A549 (cell line): Measurements from ENCODE around the gene TRMU. TPM values are rescaled to one million over a fixed set of nuclear protein-coding genes. Genes with fewer than 3 reads are reported as not detected.

Source experiments
- ATAC-seq, 2 experiments: fragments of 200-7000 bp in 1 of 2; fragments of >200 bp in 1 of 2; cut with Nextera tagmentation in 1 of 2; cut with Tn5 transposase in 1 of 2; 3 replicates each; pipeline versions ENCODE4 v1.8.0 to v1.9.1; 2018 to 2020; ENCODE audit warnings: mild to moderate bottlenecking in 1 of 2, moderate library complexity in 1 of 2
- CTCF ChIA-PET: fragments of 300-600 bp; sonication (Branson Sonifier 250); formaldehyde crosslinking; extraction: SDS; loops from one replicate; lab custom pipeline; 2021; ENCODE audit warnings: antibody characterized with exemption, inconsistent platforms; lab: Yijun Ruan, JAX
- POLR2A ChIA-PET: fragments of 350-600 bp; formaldehyde crosslinking; extraction: SDS; loops from one replicate; lab custom pipeline; 2021; ENCODE audit warnings: antibody characterized with exemption, inconsistent platforms; lab: Yijun Ruan, JAX
- DNase-seq, 2 experiments: peaks; one replicate each; pipeline versions ENCODE4 v3.0.0 to v3.0.0-alpha.2; 2011 to 2016; ENCODE audit warnings: low read depth in 1 of 2, low spot score in 1 of 2
- FAIRE-seq: peaks from 2 replicates; lab custom pipeline; 2011; peaks lifted over from hg19 to GRCh38; lab: Jason Lieb, UNC
- H3K27ac ChIP-seq, 2 experiments: fragments of >200 bp; sonication (Bioruptor Twin); formaldehyde crosslinking; 3 replicates each; pipeline ENCODE4 v1.5.1; 2016 to 2017
- H3K4me1 ChIP-seq: fragments of >200 bp; sonication (Bioruptor Twin); formaldehyde crosslinking; 3 replicates; pipeline ENCODE4 v1.6.1; 2016
- H3K4me2 ChIP-seq: fragments of >200 bp; sonication (Bioruptor Twin); formaldehyde crosslinking; 3 replicates; pipeline ENCODE4 v1.6.1; 2016
- H3K4me3 ChIP-seq: fragments of >200 bp; sonication (Bioruptor Twin); formaldehyde crosslinking; 3 replicates; pipeline ENCODE4 v1.5.1; 2016
- H3K9me3 ChIP-seq: fragments of >200 bp; sonication (Bioruptor Twin); formaldehyde crosslinking; 3 replicates; pipeline ENCODE4 v1.6.1; 2016
- BCL3 ChIP-seq: fragments of >200 bp; sonication (Bioruptor Twin); formaldehyde crosslinking; IDR thresholded peaks from 3 replicates; pipeline ENCODE4 v1.6.1; 2016
- CEBPB ChIP-seq, 2 experiments: fragments of >200 bp in 1 of 2; sonication (Bioruptor Twin) in 1 of 2; formaldehyde crosslinking in 1 of 2; IDR thresholded peaks; 2 replicates each; pipeline ENCODE4 v1.6.1; 2012 to 2016
- E2F6 ChIP-seq: IDR thresholded peaks from 2 replicates; pipeline ENCODE4 v1.6.1; 2012; ENCODE audit warnings: low read depth, borderline replicate concordance
- EHMT2 ChIP-seq: fragments of 200-600 bp; sonication (generic); IDR thresholded peaks from 2 replicates; pipeline ENCODE4 v1.6.1; 2016; ENCODE audit warnings: antibody characterized with exemption, low read depth, mild to moderate bottlenecking, moderate library complexity
- ELK1 ChIP-seq: fragments of 150-350 bp; IDR thresholded peaks from 2 replicates; pipeline ENCODE4 v1.6.1; 2014; ENCODE audit warnings: low read depth, mild to moderate bottlenecking, low read length
- EP300 ChIP-seq, 2 experiments: fragments of >200 bp; sonication (Bioruptor Twin); formaldehyde crosslinking; IDR thresholded peaks; 2 replicates in 1 of 2; 3 replicates in 1 of 2; pipeline ENCODE4 v1.6.1; 2016 to 2017
- FOSB ChIP-seq: fragments of 250-450 bp; sonication (Bioruptor Pico); IDR thresholded peaks from 2 replicates; pipeline ENCODE4 v1.5.0; 2020; ENCODE audit warnings: mild to moderate bottlenecking, moderate library complexity
- FOSL2 ChIP-seq, 2 experiments: fragments of 450-650 bp in 1 of 2; fragments of >200 bp in 1 of 2; sonication (Bioruptor Twin) in 1 of 2; formaldehyde crosslinking; IDR thresholded peaks; 2 replicates each; pipeline versions ENCODE4 v1.5.0 to v1.6.1; 2016 to 2020; ENCODE audit warnings: mild to moderate bottlenecking in 1 of 2, moderate library complexity in 1 of 2
- GATA3 ChIP-seq: IDR thresholded peaks from 2 replicates; pipeline ENCODE4 v1.6.1; 2012; ENCODE audit warnings: borderline replicate concordance
- HEYL ChIP-seq: fragments of 250-450 bp; sonication (Bioruptor Pico); IDR thresholded peaks from 2 replicates; pipeline ENCODE4 v1.8.0; 2021; ENCODE audit warnings: mild to moderate bottlenecking, moderate library complexity
- HOXB5 ChIP-seq: fragments of 250-450 bp; sonication (Bioruptor Pico); IDR thresholded peaks from 2 replicates; pipeline ENCODE4 v1.5.0; 2020; ENCODE audit warnings: mild to moderate bottlenecking, moderate library complexity
- JUN ChIP-seq, 2 experiments: fragments of >200 bp; sonication (Bioruptor Twin); formaldehyde crosslinking; IDR thresholded peaks; 2 replicates in 1 of 2; 3 replicates in 1 of 2; pipeline ENCODE4 v1.6.1; 2016 to 2017
- JUNB ChIP-seq: fragments of >200 bp; sonication (Bioruptor Twin); formaldehyde crosslinking; IDR thresholded peaks from 2 replicates; pipeline ENCODE4 v1.6.1; 2016
- KDM5A ChIP-seq: fragments of 200-600 bp; sonication (generic); IDR thresholded peaks from 2 replicates; pipeline ENCODE4 v1.6.1; 2016; ENCODE audit warnings: antibody characterized with exemption, mild to moderate bottlenecking
- MYC ChIP-seq: IDR thresholded peaks from 2 replicates; pipeline ENCODE4 v1.6.1; 2012; ENCODE audit warnings: mild to moderate bottlenecking, inconsistent platforms, low read length, improper control_type of control experiment, borderline replicate concordance
- NPAS2 ChIP-seq: fragments of 250-450 bp; sonication (Bioruptor Pico); IDR thresholded peaks from 2 replicates; pipeline ENCODE4 v1.8.0; 2022; ENCODE audit warnings: mild to moderate bottlenecking, moderate library complexity, borderline replicate concordance
- NR3C1 ChIP-seq: fragments of >200 bp; sonication (Bioruptor Twin); formaldehyde crosslinking; IDR thresholded peaks from 3 replicates; pipeline ENCODE4 v1.6.1; 2017
- POLR2A ChIP-seq: IDR thresholded peaks from 2 replicates; pipeline ENCODE4 v1.6.1; 2012; ENCODE audit warnings: mild to moderate bottlenecking, low read length
- POLR2AphosphoS2 ChIP-seq: conservative IDR thresholded peaks from 2 replicates; pipeline ENCODE4 v1.6.1; 2012; ENCODE audit warnings: low read length, improper control_type of control experiment, inconsistent platforms
- RNF2 ChIP-seq: fragments of 200-600 bp; sonication (generic); IDR thresholded peaks from 2 replicates; pipeline ENCODE4 v1.6.1; 2016; ENCODE audit warnings: low read depth, mild to moderate bottlenecking, antibody characterized with exemption, moderate library complexity, borderline replicate concordance
- SREBF2 ChIP-seq: fragments of 450-650 bp; IDR thresholded peaks from 2 replicates; pipeline ENCODE4 v1.6.1; 2014; ENCODE audit warnings: mild to moderate bottlenecking, moderate library complexity
- TFCP2L1 ChIP-seq: fragments of 250-450 bp; sonication (Bioruptor Pico); IDR thresholded peaks from 2 replicates; pipeline ENCODE4 v1.5.0; 2021; ENCODE audit warnings: mild to moderate bottlenecking
- TP53 ChIP-seq: fragments of 250-450 bp; sonication (Bioruptor Pico); IDR thresholded peaks from 2 replicates; pipeline ENCODE4 v1.5.0; 2021; ENCODE audit warnings: mild to moderate bottlenecking, moderate library complexity
- ZC3H11A ChIP-seq: fragments of 450-650 bp; IDR thresholded peaks from 2 replicates; pipeline ENCODE4 v1.6.1; 2014; ENCODE audit warnings: antibody characterized with exemption, mild to moderate bottlenecking
- ZFP36 ChIP-seq: fragments of 450-650 bp; IDR thresholded peaks from 2 replicates; pipeline ENCODE4 v1.6.1; 2014; ENCODE audit warnings: borderline replicate concordance; ENCODE audit not compliant: partially characterized antibody
- ZNF302 ChIP-seq: fragments of 250-450 bp; sonication (Bioruptor Pico); IDR thresholded peaks from 2 replicates; pipeline ENCODE4 v1.9.0; 2021; ENCODE audit warnings: inconsistent platforms, mild to moderate bottlenecking, moderate library complexity
- ZSCAN20 ChIP-seq: fragments of 250-450 bp; sonication (Bioruptor Pico); IDR thresholded peaks from 2 replicates; pipeline ENCODE4 v1.8.0; 2022; ENCODE audit warnings: mild to moderate bottlenecking, moderate library complexity
- WGBS: methylation state at CpG from one replicate; pipeline ENCODE4 v1.1.6; 2017; ENCODE audit errors: missing lambda C conversion rate; 5-methylcytosine and 5-hydroxymethylcytosine counted together
- polyA plus RNA-seq, 4 experiments: library from polyadenylated mRNA; depleted of rRNA in 3 of 4; stranded (reverse); fragments of >200 nt; fragmentation: RNase III in 1 of 4; extraction: RNeasy Plus Mini Kit Qiagen cat#74134 plus additional on column Dnase treatment in 1 of 4; gene quantifications; 2 replicates in 3 of 4; 3 replicates in 1 of 4; pipeline ENCODE4 v1.2.3, GENCODE V29; 2011 to 2017
- TF ChIP-seq, protein P1 (sequence below): IDR thresholded peaks from 2 replicates; pipeline ENCODE4 v1.6.1; 2012
- TF ChIP-seq, protein P2 (sequence below): fragments of >200 bp; sonication (Bioruptor Twin); formaldehyde crosslinking; IDR thresholded peaks from 2 replicates; pipeline ENCODE4 v1.6.1; 2016

TRMU gene
- polyA plus RNA-seq, 2 of the 4 experiments (the other 2 are of a cell fraction) = 33.4 to 44.1 TPM

- no peak for TF ChIP-seq TFCP2L1
- no peak for TF ChIP-seq NPAS2 (CRISPR knock-in tag)
- no peak for TF ChIP-seq ZSCAN20 (CRISPR knock-in tag)
Observed at GRCh38 chr22:46376111-46376510, 40.6 kb downstream of the TRMU start (continued).

DNA sequence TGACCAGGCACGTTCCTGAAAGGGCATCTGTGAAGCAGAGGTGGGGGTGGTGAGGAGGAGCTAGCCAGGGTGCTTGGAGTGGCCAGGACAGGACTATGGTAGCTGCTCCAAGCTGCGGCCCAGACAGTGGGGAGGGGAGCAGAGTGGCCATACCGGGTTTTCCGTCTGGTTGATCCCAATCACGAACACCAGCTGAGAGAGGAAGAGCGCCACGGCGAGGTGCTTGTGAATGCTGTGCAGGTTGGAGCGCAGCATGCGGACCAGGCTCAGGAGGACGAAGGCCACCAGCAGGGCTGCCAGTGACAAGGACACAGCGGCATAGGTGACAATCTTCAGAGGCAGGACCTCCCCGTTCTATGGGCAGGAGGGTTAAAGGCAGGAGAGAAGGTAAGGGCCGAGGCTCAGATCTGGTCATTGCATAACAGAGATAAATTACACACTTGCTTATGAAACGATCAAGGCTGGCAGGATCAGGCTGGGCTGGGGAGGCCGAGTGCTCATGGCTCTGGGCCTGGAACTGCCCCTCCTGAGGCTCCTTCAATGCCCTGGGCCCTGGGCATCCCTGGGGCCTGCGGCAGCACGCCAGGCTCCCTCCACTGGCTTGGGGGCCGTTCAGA is 41.5 kb downstream of the TRMU start:
- Histone ChIP-seq H3K4me2 (peak overlapping the region; percentile 89), H3K27ac (peak overlapping the region; percentile 91 to 93), H3K4me3 (no peak overlapping the region), H3K9me3 (peaks cover 16% of the 10 kb centered on the region), H3K4me1 (peaks cover 51% of the 10 kb centered on the region)
- ChIA-PET CTCF (interaction anchor here (0.7 to 4.0 kb wide), 6 partner anchors 10 to 187 kb away, joined by 3 to 18 read pairs (median 7); no protein-coding TSS in a partner anchor), POLR2A (no interaction called here)
- ATAC-seq (peak; percentile 25 to 26; a peak in 3 of 6 replicates), DNase-seq (no peak), FAIRE-seq (no peak)
- TF ChIP-seq ZC3H11A (no peak), KDM5A (no peak), EHMT2 (no peak), NPAS2 (CRISPR knock-in tag) (no peak), E2F6 (no peak), TFCP2L1 (no peak), EP300 (IDR thresholded peaks at IDR 0.05) (no peak), POLR2A (no peak), JUN (IDR thresholded peaks at IDR 0.05) (no peak), RNF2 (no peak), NR3C1 (no peak), FOSL2 (IDR thresholded peaks at IDR 0.05) (no peak), FOSL2 (CRISPR knock-in tag; IDR thresholded peaks at IDR 0.05) (no peak), BCL3 (no peak)
- TF ChIP-seq, protein P1, sequence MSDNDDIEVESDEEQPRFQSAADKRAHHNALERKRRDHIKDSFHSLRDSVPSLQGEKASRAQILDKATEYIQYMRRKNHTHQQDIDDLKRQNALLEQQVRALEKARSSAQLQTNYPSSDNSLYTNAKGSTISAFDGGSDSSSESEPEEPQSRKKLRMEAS = no peak
- 88% methylated on average over 15 of the region's 19 CpGs for WGBS

DNA sequence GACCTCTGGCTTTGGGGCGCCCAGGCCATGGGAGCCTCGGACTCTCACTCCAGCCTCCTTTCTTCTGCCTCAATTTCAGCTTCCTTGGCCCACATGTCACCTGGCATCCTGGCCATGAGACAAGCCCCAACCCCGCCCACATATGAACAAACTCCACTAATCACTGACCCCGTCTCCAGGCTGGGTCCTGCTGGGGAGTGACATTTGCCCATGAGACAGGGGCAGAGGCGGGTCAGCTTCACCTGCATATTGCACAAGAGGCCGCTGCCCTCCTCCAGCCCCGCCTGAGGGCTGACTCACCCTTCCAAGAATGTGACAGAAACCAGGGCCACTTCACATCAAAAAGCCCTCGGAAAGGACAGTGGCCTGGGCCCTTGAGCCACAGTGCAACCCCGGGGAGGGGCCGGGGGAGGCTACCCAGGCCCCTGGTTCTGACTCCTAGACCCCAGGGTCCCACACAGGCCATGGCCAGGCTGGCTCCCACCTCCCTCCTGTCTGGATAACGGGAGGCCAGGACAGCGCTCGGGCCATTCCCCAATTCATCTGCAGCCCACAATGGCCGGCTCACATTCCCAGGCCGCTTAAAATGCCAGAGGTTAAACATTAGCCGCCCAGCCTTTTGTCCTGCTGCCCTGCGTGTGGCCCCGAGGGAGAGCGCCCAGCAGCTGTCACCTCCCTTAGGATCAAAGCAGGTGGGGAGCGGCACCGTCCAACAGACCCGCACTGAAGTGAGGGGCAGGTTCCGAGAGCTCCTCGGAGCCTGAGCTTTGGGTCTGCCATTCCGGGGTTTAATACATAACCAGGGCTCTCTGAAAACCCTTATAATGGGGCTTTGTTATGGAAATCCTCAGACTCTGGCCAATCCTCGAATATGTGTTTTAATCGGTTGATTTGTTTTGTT is 42.3 kb downstream of the TRMU start:
- ATAC-seq (peak; percentile 74 to 82), DNase-seq (peak; percentile 89 to 92), FAIRE-seq (no peak)
- no peak overlapping the region for H3K4me3 ChIP-seq
- POLR2A ChIA-PET = no interaction called here
- peak overlapping the region; percentile 89 for H3K4me2 ChIP-seq
- H3K9me3 ChIP-seq = peaks cover 16% of the 10 kb centered on the region
- CTCF ChIA-PET = interaction anchor here (0.7 to 4.0 kb wide), 6 partner anchors 11 to 186 kb away, joined by 3 to 18 read pairs (median 7); no protein-coding TSS in a partner anchor
- H3K4me1 ChIP-seq = peaks cover 51% of the 10 kb centered on the region
- H3K27ac ChIP-seq = peak overlapping the region; percentile 91 to 93
- 6% methylated on average over 16 of the region's 27 CpGs for WGBS
- TF ChIP-seq ZNF302 (CRISPR knock-in tag) (no peak), CEBPB (IDR thresholded peaks at IDR 0.05) (peak; percentile 91 to 99), JUN (IDR thresholded peaks at IDR 0.05) (peak; percentile 73 to 82; a peak in 3 of 5 replicates), POLR2A (no peak), ZC3H11A (no peak), ELK1 (no peak), HOXB5 (CRISPR knock-in tag) (no peak), E2F6 (0 out of 2 replicates have a peak, but pooled peaks have one; percentile 43), HEYL (CRISPR knock-in tag) (no peak), ZSCAN20 (CRISPR knock-in tag) (no peak), JUNB (peak; percentile 46; the same call in 1 of the 2 replicates), FOSB (CRISPR knock-in tag) (no peak), SREBF2 (no peak), MYC (no peak), ZFP36 (no peak), GATA3 (peak; percentile 84), EHMT2 (no peak), POLR2AphosphoS2 (no peak), TP53 (CRISPR knock-in tag) (no peak)
- TF ChIP-seq, protein P2, sequence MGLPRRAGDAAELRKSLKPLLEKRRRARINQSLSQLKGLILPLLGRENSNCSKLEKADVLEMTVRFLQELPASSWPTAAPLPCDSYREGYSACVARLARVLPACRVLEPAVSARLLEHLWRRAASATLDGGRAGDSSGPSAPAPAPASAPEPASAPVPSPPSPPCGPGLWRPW = peak; percentile 50; the same call in 1 of the 2 replicates
